GM12891 (cell line): ENCODE measurements around the gene HARBI1.

Source experiments
- POLR2A ChIP-seq: IDR thresholded peaks from 2 replicates; pipeline ENCODE4 v1.6.1; 2011; ENCODE audit warnings: low read depth, low read length, control low read depth
- POU2F2 ChIP-seq: IDR thresholded peaks from 2 replicates; pipeline ENCODE4 v1.6.1; 2011; ENCODE audit warnings: low read depth, mild to moderate bottlenecking, control low read depth, low read length, moderate library complexity
- SPI1 ChIP-seq: IDR thresholded peaks from 2 replicates; pipeline ENCODE4 v1.6.1; 2011; ENCODE audit warnings: low read depth, low read length, control low read depth
- TAF1 ChIP-seq: IDR thresholded peaks from 2 replicates; pipeline ENCODE4 v1.6.1; 2011; ENCODE audit warnings: low read depth, low read length, control low read depth

GRCh38 chr11:46657186-46657585, 40.2 kb upstream of the HARBI1 start:
- no peak for TF ChIP-seq POLR2A
- TF ChIP-seq POU2F2: no peak
- TF ChIP-seq TAF1: no peak
- no peak for TF ChIP-seq SPI1
